H1 (cell line): ENCODE data around the gene DYNC1I2. TPM values are rescaled to one million over a fixed set of nuclear protein-coding genes. Genes with fewer than 3 reads are reported as not detected.
"Not testable (repeated sequence)": the region's sequence is repeated elsewhere in the genome, so short reads cannot be mapped to it uniquely, and the experiment has no call there.

Source experiments
- CTCF ChIA-PET: fragments of 300-600 bp; sonication (Branson Sonifier 250); formaldehyde crosslinking; loops from one replicate; lab custom pipeline; 2021; ENCODE audit not compliant: partially characterized antibody; lab: Charles Lee
- POLR2A ChIA-PET: fragments of 300-600 bp; sonication (Branson Sonifier 250); formaldehyde crosslinking; loops from one replicate; lab custom pipeline; 2021; ENCODE audit warnings: inconsistent platforms; ENCODE audit not compliant: partially characterized antibody; lab: Charles Lee
- DNase-seq, 2 experiments: peaks; one replicate each; pipeline versions ENCODE4 v3.0.0 to v3.0.0-alpha.2; 2010 to 2022; ENCODE audit warnings: low spot score in 2 of 2, low read depth in 1 of 2, mixed read lengths in 1 of 2
- FAIRE-seq: peaks from 2 replicates; lab custom pipeline; 2011; peaks lifted over from hg19 to GRCh38; lab: Jason Lieb, UNC
- H2AFZ ChIP-seq: 2 replicates; pipeline ENCODE4 v1.8.1; 2012; ENCODE audit warnings: low read length, inconsistent platforms
- H2AK5ac ChIP-seq: 2 replicates; pipeline ENCODE4 v1.6.1; 2013; ENCODE audit warnings: low read depth, low read length
- H2BK120ac ChIP-seq: replicated peaks from 2 replicates; pipeline ENCODE3; 2013; ENCODE audit warnings: low read depth, low read length, inconsistent platforms
- H2BK12ac ChIP-seq: 2 replicates; pipeline ENCODE4 v1.6.1; 2013; ENCODE audit warnings: low read depth, low read length
- H2BK15ac ChIP-seq: 2 replicates; pipeline ENCODE4 v1.6.1; 2013; ENCODE audit warnings: low read length
- H2BK20ac ChIP-seq: 2 replicates; pipeline ENCODE4 v1.6.1; 2013; ENCODE audit warnings: low read length
- H2BK5ac ChIP-seq: 2 replicates; pipeline ENCODE4 v1.6.1; 2013; ENCODE audit warnings: low read depth, low read length
- H3K14ac ChIP-seq: 2 replicates; pipeline ENCODE4 v1.6.1; 2013; ENCODE audit warnings: inconsistent platforms; ENCODE audit not compliant: insufficient read length
- H3K18ac ChIP-seq: 2 replicates; pipeline ENCODE4 v1.6.1; 2013; ENCODE audit warnings: low read length; ENCODE audit errors: extremely low read depth
- H3K23ac ChIP-seq: 2 replicates; pipeline ENCODE4 v1.6.1; 2013; ENCODE audit warnings: inconsistent platforms; ENCODE audit not compliant: insufficient read length
- H3K23me2 ChIP-seq: 2 replicates; pipeline ENCODE4 v1.6.1; 2013; ENCODE audit warnings: low read depth, low read length
- H3K27ac ChIP-seq: 2 replicates; pipeline ENCODE4 v1.6.1; 2011; ENCODE audit warnings: low read depth, low read length, inconsistent platforms
- H3K27me3 ChIP-seq, 4 experiments: replicated peaks in 1 of 4; 1 replicate in 1 of 4; 2 replicates in 3 of 4; pipeline versions ENCODE4 v1.6.1 to v1.8.1; 2011 to 2013; ENCODE audit warnings: low read length in 3 of 4, mild to moderate bottlenecking in 3 of 4, inconsistent platforms in 2 of 4, mixed read lengths in 2 of 4, moderate library complexity in 1 of 4; ENCODE audit not compliant: control insufficient read depth in 3 of 4, insufficient read depth in 3 of 4; ENCODE audit errors: extremely low read depth in 1 of 4
- H3K36me3 ChIP-seq, 4 experiments: 2 replicates each; pipeline versions ENCODE4 v1.6.1 to v1.8.1; 2011 to 2013; ENCODE audit warnings: mild to moderate bottlenecking in 4 of 4, low read length in 3 of 4, moderate library complexity in 2 of 4, control low read depth in 1 of 4, inconsistent platforms in 1 of 4; ENCODE audit not compliant: insufficient read depth in 4 of 4, control insufficient read depth in 2 of 4
- H3K4ac ChIP-seq: replicated peaks from 2 replicates; pipeline ENCODE3; 2013; ENCODE audit warnings: low read length, low read depth, mixed read lengths, inconsistent platforms; ENCODE audit not compliant: insufficient read length
- H3K4me1 ChIP-seq, 4 experiments: replicated peaks in 1 of 4; 1 replicate in 1 of 4; 2 replicates in 3 of 4; pipeline versions ENCODE4 v1.6.1 to v1.8.1; 2011 to 2013; ENCODE audit warnings: low read length in 3 of 4, inconsistent platforms in 2 of 4, mixed read lengths in 1 of 4; ENCODE audit not compliant: insufficient read depth in 4 of 4, control insufficient read depth in 3 of 4
- H3K4me2 ChIP-seq, 2 experiments: 2 replicates each; pipeline versions ENCODE4 v1.6.1 to v1.8.1; 2011 to 2013; ENCODE audit warnings: low read depth in 2 of 2, low read length in 2 of 2, control low read depth in 1 of 2, inconsistent platforms in 1 of 2, mild to moderate bottlenecking in 1 of 2; ENCODE audit not compliant: insufficient read depth in 1 of 2
- H3K4me3 ChIP-seq, 4 experiments: fragments of 200-600, 300-600 bp in 1 of 4; sonication (generic), shearing (Covaris generic), sonication (Bioruptor Twin) in 1 of 4; 2 replicates each; pipeline versions ENCODE4 v1.5.1 to v1.8.1; 2011 to 2016; ENCODE audit warnings: low read length in 4 of 4, low read depth in 3 of 4, control low read depth in 2 of 4, inconsistent platforms in 2 of 4, mild to moderate bottlenecking in 2 of 4, mixed read lengths in 1 of 4, moderate library complexity in 1 of 4; ENCODE audit not compliant: insufficient read depth in 2 of 4; ENCODE audit errors: extremely low read depth in 1 of 4
- H3K56ac ChIP-seq: replicated peaks from 2 replicates; pipeline ENCODE3; 2013; ENCODE audit warnings: low read depth, mild to moderate bottlenecking, mixed read lengths, low read length, inconsistent platforms; ENCODE audit not compliant: insufficient read length
- H3K79me1 ChIP-seq: 2 replicates; pipeline ENCODE4 v1.6.1; 2013; ENCODE audit warnings: low read depth, low read length, control low read depth
- H3K79me2 ChIP-seq, 2 experiments: 2 replicates each; pipeline versions ENCODE4 v1.6.1 to v1.8.1; 2012 to 2013; ENCODE audit warnings: low read length in 2 of 2, mild to moderate bottlenecking in 2 of 2, inconsistent platforms in 1 of 2; ENCODE audit not compliant: insufficient read depth in 2 of 2, control insufficient read depth in 1 of 2
- H3K9ac ChIP-seq, 4 experiments: replicated peaks in 1 of 4; 1 replicate in 1 of 4; 2 replicates in 3 of 4; pipeline versions ENCODE4 v1.6.1 to v1.8.1; 2011 to 2013; ENCODE audit warnings: low read depth in 3 of 4, low read length in 3 of 4, control low read depth in 2 of 4, mild to moderate bottlenecking in 2 of 4, moderate library complexity in 2 of 4, inconsistent platforms in 1 of 4; ENCODE audit errors: extremely low read depth in 1 of 4
- H3K9me3 ChIP-seq, 2 experiments: 2 replicates each; pipeline versions ENCODE4 v1.6.1 to v1.8.1; 2012 to 2013; ENCODE audit warnings: mild to moderate bottlenecking in 2 of 2, moderate library complexity in 2 of 2, control low read depth in 1 of 2, inconsistent platforms in 1 of 2, low read depth in 1 of 2, low read length in 1 of 2, mixed read lengths in 1 of 2; ENCODE audit not compliant: insufficient read depth in 2 of 2
- H4K20me1 ChIP-seq, 2 experiments: replicated peaks in 1 of 2; 2 replicates each; pipeline versions ENCODE3 to v1.8.1; 2011 to 2013; ENCODE audit warnings: inconsistent platforms in 2 of 2, low read length in 2 of 2, mild to moderate bottlenecking in 1 of 2; ENCODE audit not compliant: insufficient read depth in 2 of 2, control insufficient read depth in 1 of 2
- H4K5ac ChIP-seq: 2 replicates; pipeline ENCODE4 v1.6.1; 2013; ENCODE audit warnings: low read length, low read depth, mixed read lengths, inconsistent platforms; ENCODE audit not compliant: insufficient read length
- H4K8ac ChIP-seq: 2 replicates; pipeline ENCODE4 v1.8.0; 2013; ENCODE audit warnings: mild to moderate bottlenecking, moderate library complexity, low read length, inconsistent platforms; ENCODE audit not compliant: insufficient read depth; ENCODE audit errors: extremely low read depth
- H4K91ac ChIP-seq: replicated peaks from 2 replicates; pipeline ENCODE3; 2013; ENCODE audit warnings: low read length, mixed read lengths, inconsistent platforms; ENCODE audit not compliant: insufficient read length
- WGBS, 2 experiments: shearing (Covaris generic) in 1 of 2; methylation state at CpG; one replicate each; pipeline versions ENCODE4 v1.1.6 to v1.1.7; 2013 to 2015; ENCODE audit warnings: low lambda C conversion rate in 2 of 2, mixed read lengths in 2 of 2, inconsistent platforms in 1 of 2, low coverage in 1 of 2, missing lambda C conversion rate in 1 of 2; ENCODE audit not compliant: insufficient replicate concordance in 2 of 2, insufficient coverage in 1 of 2, insufficient read length in 1 of 2; ENCODE audit errors: extremely low coverage in 1 of 2, missing lambda C conversion rate in 1 of 2; 5-methylcytosine and 5-hydroxymethylcytosine counted together
- polyA plus RNA-seq, 7 experiments: library from polyadenylated mRNA; depleted of rRNA in 3 of 7; stranded (reverse) in 5 of 7; unstranded in 2 of 7; fragments of >200 nt in 5 of 7; fragments of 200-250 nt in 2 of 7; gene quantifications; 1 replicate in 5 of 7; 2 replicates in 1 of 7; 4 replicates in 1 of 7; pipeline versions ENCODE4 v1.2.1 to v1.2.3, GENCODE V29; 2011 to 2013; ENCODE audit warnings: missing spikeins in 2 of 7, mixed read lengths in 2 of 7
- total RNA-seq: library from RNA; stranded (reverse); fragmentation: NEBNext Ultra II Directional; extraction: Animal tissue kit (Norgen Biotek cat#: 25700); gene quantifications from 2 replicates; pipeline ENCODE4 v1.2.1, GENCODE V29; 2021

DYNC1I2 gene
- total and polyA plus RNA-seq, 2 of the 8 experiments (the other 6 are each of a cell fraction or from before 2014, with no cell fraction given) = 67.3 to 68.1 TPM

- H2AFZ ChIP-seq, H3K14ac ChIP-seq, H2BK20ac ChIP-seq, H4K8ac ChIP-seq, H4K5ac ChIP-seq, H3K4me2 ChIP-seq, H2BK15ac ChIP-seq, H3K79me1 ChIP-seq, H3K36me3 ChIP-seq, H3K23ac ChIP-seq, H3K27ac ChIP-seq, H2BK120ac ChIP-seq, H3K79me2 ChIP-seq, H2BK12ac ChIP-seq, H2BK5ac ChIP-seq, H3K23me2 ChIP-seq, H3K4me1 ChIP-seq, DNase-seq, H4K20me1 ChIP-seq, H4K91ac ChIP-seq, H2AK5ac ChIP-seq, H3K18ac ChIP-seq, POLR2A ChIA-PET, H3K9me3 ChIP-seq, H3K4ac ChIP-seq, H3K27me3 ChIP-seq, FAIRE-seq, H3K9ac ChIP-seq, H3K56ac ChIP-seq, H3K4me3 ChIP-seq: not testable (repeated sequence)
- CTCF ChIA-PET = interaction anchor here (1.3 to 1.7 kb wide), 2 partner anchors 32 to 122 kb away, joined by 3 read pairs; no protein-coding TSS in a partner anchor
- 95% methylated on average over 4 of the region's 4 CpGs; no CpG with 5 or more reads in 1 of the 2 experiments for WGBS, 2 experiments
These were observed 73.9 kb downstream of the DYNC1I2 start for GRCh38 chr2:171761176-171761575.
